Measurements from ENCODE around the gene EFCAB3.
"Not testable (repeated sequence)": the region's sequence is repeated elsewhere in the genome, so short reads cannot be mapped to it uniquely, and the experiment has no call there.

EFCAB3 gene

GRCh38 chr17:62380253-62380652, at the start of gene EFCAB3:
Gene EFCAB3 (plus strand): TSS chr17:62380553. CDS start chr17:62382980, 2,427 bp downstream.
- no peak for DNase-seq

DNA sequence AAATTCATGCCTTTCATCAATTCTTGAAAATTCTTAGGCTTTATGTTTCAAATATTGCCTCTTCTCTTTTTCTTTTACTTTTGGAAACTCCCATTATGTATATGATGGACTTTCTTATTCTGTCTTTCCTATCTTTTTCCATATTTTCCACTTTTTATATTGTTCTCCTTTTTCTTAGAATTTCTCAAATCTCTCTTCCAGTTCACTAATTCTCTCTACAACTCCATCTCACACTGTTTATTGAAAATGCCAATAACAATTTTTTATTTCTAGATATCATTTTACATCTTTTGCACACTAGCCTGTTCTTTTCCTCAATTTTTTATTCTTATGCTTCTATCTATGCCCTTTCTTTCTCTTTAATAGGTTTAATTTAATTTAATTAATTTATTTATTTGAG, 43.8 kb upstream of the EFCAB3 start:
- no peak for DNase-seq

- DNase-seq = no peak
Observed at GRCh38 chr17:62343764-62344270, 36.5 kb upstream of the EFCAB3 start.

GRCh38 chr17:62351176-62351575, 29.2 kb upstream of the EFCAB3 start:
- DNase-seq = no peak

- DNase-seq = no peak
Observed at GRCh38 chr17:62366191-62366590, 14.2 kb upstream of the EFCAB3 start.

DNA sequence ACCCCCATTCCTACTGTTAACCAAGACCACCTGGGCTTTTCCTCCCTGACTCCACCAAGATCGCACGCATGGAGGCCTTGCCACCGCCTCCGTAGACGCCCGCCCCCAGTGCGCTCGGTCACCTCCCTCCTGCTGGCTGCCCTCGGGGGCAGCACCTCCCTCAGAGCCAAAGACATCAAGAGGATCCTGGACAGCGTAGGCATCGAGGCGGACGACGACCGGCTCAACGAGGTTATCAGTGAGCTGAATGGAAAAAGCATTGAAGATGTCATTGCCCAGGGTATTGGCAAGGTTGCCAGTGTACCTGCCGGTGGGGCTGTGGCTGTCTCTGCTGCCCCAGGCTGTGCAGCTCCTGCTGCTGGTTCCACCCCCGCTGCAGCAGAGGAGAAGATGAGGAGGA, 1.2 kb downstream of the EFCAB3 start:
- no peak for DNase-seq

DNA sequence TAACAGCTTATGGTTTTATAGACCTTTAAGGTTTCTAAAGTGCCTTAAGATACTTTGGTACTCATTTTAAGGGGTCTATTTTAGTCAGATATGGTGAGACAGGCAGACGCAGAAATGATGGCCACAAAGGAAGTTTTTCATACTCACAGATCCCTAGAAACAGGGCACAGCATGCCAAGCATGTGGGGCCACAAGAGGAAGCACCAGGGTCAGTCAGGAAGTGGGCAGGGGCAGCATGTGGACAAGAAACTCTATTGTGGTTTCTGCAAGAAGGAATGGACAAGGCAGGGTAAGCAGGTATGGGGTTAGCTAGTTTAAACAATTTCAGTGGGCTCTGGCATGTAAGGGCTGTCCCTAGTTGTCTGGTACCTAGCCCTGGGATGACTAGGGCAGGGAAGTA, 8.5 kb downstream of the EFCAB3 start:
- DNase-seq = no peak

- no peak for DNase-seq
Observed at GRCh38 chr17:62392908-62393307, 12.6 kb downstream of the EFCAB3 start.

DNA sequence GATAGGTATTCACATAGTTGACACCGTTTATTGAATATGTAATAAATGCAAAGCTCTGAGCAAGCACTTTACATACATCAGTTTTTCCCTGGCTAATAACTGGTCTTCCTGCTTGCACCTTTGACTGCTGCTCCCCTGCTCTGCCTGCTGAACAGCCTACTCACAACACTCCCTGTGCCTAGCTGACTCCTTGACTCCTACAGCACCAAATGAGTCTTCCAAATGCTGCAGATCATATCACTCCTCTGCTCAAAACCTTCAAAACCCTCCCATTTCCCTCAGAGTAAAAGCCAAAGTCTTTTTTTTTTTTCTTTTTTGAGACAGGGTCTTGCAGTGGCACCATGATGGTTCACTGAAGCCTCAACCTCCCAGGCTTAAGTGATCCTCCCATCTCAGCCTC, 18.5 kb downstream of the EFCAB3 start:
- DNase-seq = no peak

- no peak for DNase-seq
Observed at GRCh38 chr17:62405451-62405850, 25.1 kb downstream of the EFCAB3 start.

GRCh38 chr17:62413090-62413489, 32.7 kb downstream of the EFCAB3 start:
- not testable (repeated sequence) for DNase-seq

DNA sequence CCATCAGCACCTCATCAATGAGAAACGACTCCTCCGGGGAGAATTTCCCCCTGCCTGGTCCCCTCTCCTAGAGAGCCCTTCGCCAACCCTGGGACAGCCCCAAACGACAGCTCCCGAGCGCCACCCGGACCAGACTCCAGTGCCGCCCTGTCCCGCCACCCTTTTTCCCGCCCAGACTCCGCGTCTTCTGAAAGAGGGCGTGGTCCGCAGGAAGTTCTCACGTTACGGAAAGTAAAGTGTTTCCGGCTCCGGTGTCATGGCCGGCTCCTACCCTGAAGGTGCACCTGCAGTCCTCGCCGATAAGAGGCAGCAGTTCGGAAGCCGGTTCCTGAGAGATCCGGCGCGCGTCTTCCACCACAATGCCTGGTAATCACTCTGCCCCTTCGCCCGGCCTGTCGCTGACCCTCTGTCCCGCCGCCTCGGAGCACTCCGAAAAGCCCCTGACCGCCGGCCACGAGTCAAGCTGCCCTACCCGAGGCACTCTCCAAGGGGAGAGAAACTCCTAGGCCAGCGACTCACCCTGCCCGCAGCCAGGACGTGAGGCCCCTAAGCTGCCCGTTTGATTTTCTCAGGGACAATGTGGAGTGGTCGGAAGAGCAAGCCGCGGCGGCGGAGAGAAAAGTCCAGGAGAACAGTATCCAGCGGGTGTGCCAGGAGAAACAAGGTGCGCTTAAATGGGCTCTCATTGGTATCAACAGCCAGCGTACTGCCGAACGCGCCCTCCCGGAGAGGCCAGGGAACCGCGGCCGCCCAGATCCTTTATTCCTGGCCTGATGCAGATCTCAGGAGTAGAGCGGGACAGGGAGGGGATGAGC, 43.5 kb downstream of the EFCAB3 start, which contains the start of gene METTL2A:
Gene METTL2A (plus strand): TSS at position 251 of the 815 bp plus-strand sequence. CDS start 6 bp downstream, at position 257.
- DNase-seq = peak; percentile 89 to 92

GRCh38 chr17:62426214-62426613, 45.9 kb downstream of the EFCAB3 start:
- DNase-seq = not testable (repeated sequence)

DNA sequence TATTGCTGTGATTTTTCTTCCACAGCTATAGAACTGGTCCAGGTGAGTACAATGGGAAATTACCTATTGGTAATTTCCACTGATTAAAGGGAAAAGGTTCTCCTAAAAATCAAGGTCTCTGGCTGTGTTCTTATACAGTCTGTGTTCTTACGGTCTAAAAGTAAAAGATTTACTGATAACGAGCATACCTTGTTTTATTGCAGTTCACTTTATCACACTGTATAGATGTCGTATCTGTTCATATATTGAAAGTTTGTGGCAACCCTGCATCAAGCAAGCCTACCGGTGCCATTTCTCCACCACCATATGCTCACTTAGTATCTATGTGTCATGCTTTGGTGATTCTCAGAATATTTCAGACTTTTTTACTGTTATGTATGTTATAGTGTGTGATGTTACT, 54.9 kb downstream of the EFCAB3 start:
- DNase-seq = not testable (repeated sequence)

DNA sequence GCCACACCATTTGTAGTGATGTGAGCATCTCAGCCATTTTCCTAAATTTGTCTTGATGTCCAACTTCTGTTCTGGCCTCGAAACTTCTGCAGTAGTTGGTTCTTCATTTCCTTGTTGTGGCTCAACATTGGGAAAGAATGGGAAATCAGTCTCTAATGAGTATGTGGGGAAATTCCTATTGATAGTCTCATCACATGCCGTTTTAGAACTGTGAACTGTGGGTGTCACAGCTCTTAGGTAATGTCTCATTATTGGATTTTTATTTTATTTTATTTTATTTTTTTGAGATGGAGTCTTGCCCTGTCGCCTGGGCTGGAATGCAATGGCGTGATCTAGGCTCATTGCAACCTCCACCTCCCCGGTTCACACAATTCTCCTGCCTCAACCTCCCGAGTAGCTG, 60.8 kb downstream of the EFCAB3 start:
- not testable (repeated sequence) for DNase-seq

DNA sequence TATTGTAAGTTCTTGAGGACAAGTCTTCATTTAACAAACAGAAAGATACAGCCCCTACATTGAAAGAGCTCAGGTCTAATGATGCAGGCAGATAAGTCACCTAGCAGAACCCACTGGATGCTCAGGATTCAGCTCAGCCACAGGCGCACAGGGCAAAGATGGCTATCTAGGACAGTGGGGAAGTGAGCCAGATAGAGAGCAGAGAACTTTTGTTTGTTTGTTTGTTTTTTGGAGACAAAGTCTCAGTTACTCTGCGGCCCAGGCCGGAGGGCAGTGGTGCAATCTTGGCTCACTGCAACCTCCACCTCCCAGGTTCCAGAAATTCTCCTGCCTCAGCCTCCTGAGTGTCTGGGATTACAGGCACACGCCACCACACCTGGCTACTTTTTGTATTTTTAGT, 63.7 kb downstream of the EFCAB3 start:
- no peak for DNase-seq

- DNase-seq = not testable (repeated sequence)
Observed at GRCh38 chr17:62445791-62446190, 65.4 kb downstream of the EFCAB3 start.

DNA sequence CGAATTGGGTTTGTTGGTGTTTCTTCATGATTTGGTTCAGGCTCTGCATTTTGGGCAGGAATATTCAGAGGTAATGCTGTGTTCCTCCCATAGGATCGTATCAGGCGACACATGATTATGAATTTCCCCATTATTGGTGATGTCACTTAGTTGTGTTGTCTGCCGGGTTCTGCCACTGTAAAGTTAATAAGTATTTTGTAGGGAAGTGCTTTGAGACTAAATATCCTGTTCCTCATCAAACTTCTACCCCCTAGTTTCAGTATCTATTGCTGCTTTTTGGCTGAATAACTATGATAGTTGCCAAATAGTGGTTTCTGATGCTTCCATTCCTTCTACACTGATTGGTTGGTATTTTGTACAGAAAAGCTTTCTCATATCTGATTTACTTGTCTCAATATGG, 71.8 kb downstream of the EFCAB3 start:
- DNase-seq = not testable (repeated sequence)

DNA sequence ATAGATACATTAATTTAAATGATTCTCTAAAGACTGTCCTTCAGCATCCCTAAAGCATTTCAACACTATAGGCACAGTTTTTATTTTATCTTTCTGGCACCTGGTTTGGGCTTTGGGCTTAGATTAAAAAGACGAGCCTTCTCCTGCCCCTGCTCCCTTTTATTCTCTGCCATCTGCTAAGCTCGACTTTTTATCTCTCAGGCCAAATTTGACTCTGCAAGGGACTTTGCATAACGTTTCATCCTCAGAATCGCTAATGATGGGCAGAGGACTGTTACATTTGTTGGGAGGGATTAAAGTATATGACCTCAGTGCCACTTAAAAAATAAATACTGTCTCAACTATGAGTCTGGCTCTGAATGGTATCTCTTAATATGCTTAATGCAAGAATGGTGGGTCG, 72.7 kb downstream of the EFCAB3 start:
- not testable (repeated sequence) for DNase-seq

DNA sequence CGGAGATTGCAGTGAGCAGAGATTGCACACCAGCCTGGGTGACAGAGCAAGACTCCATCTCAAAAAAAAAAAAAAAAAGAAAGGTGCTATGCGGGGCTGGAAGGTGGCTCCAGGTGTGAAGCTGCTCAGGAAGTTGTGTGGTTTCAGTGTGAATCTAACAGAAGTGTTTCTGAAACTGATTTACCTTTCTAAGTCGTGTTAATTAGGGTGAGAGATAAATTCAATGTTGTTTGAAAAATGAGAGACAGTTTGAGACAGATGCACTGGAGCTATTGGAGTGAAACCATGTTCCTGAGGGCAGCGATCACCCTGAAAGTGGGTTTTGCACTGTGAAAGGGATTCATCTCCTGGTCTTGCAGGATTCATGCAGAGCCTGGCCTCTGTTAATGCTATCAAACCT, 73.3 kb downstream of the EFCAB3 start:
- not testable (repeated sequence) for DNase-seq

GRCh38 chr17:62454111-62454510, 73.8 kb downstream of the EFCAB3 start:
- DNase-seq = not testable (repeated sequence)

DNA sequence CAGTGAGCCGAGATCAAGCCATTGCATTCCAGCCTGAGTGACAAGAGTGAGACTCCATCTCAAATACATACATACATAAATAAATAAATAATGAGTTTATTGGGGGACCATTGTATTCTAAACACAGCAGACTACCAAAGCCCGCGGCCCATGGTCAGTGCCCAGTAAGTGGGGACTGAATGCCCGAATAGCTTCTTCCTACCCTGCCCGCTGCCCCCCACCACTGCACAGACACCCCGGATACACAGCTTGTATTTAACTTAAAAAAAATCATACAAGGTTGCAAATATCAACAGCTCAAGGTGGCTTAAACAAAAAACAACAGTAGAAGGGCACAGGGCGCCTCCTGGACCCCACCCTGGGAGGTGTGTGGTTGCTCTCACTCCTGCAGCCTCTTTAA, 75.7 kb downstream of the EFCAB3 start:
- no peak for DNase-seq

- not testable (repeated sequence) for DNase-seq
Observed at GRCh38 chr17:62458483-62458882, 78.1 kb downstream of the EFCAB3 start.

DNA sequence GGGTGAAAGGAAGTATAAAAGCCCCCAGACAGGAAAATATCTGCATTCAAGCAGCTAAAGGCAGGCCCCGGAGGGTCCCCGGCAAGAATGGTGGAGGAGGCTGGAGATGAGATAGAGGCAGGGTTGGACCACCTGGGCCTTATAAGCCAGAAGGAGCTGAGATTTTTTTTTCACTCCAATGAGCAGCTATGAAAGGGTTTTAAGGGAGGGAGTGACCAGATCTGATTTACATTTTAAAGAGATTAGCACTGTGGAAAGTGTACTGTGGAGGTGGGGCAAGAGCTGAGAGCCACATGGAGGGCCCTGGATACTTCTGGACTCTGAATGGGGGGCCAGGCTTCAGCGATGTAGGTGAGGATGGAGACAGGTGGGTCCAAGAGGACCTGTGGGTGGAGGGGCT, 84.1 kb downstream of the EFCAB3 start:
- not testable (repeated sequence) for DNase-seq

GRCh38 chr17:62465271-62465670, 84.9 kb downstream of the EFCAB3 start:
- DNase-seq = not testable (repeated sequence)
